ENCODE results near the gene NFIB.

NFIB gene

GRCh38 chr9:14343261-14344031, 29.5 kb upstream of the NFIB start:
- Histone ChIP-seq H3K27ac (ENCODE audit: poor library complexity, severe bottlenecking) (no peak overlapping the region), H3K4me3 (ENCODE audit: severe bottlenecking) (no peak overlapping the region), H3K36me3 (ENCODE audit: low read depth) (no peaks in the 10 kb centered on the region), H3K27me3 (ENCODE audit: insufficient read depth, poor library complexity, severe bottlenecking) (peaks cover 5% of the 10 kb centered on the region), H3K4me1 (ENCODE audit: insufficient read depth, poor library complexity, severe bottlenecking) (no peaks in the 10 kb centered on the region), H3K9me3 (ENCODE audit: severe bottlenecking) (no peaks in the 10 kb centered on the region)
- ATAC-seq (ENCODE audit: low read depth), result no peak
- no peak for TF ChIP-seq CTCF (IDR thresholded peaks at IDR 0.05; ENCODE audit: poor library complexity, severe bottlenecking)
- no peak for DNase-seq (ENCODE audit: low spot score)

GRCh38 chr9:14342736-14343135, 28.8 kb upstream of the NFIB start:
- no peaks in the 10 kb centered on the region for H3K4me1 ChIP-seq (ENCODE audit: insufficient read depth, poor library complexity, severe bottlenecking)
- TF ChIP-seq CTCF (IDR thresholded peaks at IDR 0.05; ENCODE audit: poor library complexity, severe bottlenecking), result no peak
- H3K27me3 ChIP-seq (ENCODE audit: insufficient read depth, poor library complexity, severe bottlenecking), result peaks cover 5% of the 10 kb centered on the region

GRCh38 chr9:14341437-14342122, 27.6 kb upstream of the NFIB start:
- DNase-seq (ENCODE audit: low spot score), result no peak
- ATAC-seq (ENCODE audit: low read depth), result no peak
- TF ChIP-seq CTCF (IDR thresholded peaks at IDR 0.05; ENCODE audit: poor library complexity, severe bottlenecking), result no peak
- peaks cover 2% of the 10 kb centered on the region for H3K27me3 ChIP-seq (ENCODE audit: insufficient read depth, poor library complexity, severe bottlenecking)
- no peak overlapping the region for H3K4me3 ChIP-seq (ENCODE audit: severe bottlenecking)
- no peaks in the 10 kb centered on the region for H3K9me3 ChIP-seq (ENCODE audit: severe bottlenecking)
- no peaks in the 10 kb centered on the region for H3K36me3 ChIP-seq (ENCODE audit: low read depth)
- no peak overlapping the region for H3K27ac ChIP-seq (ENCODE audit: poor library complexity, severe bottlenecking)
- H3K4me1 ChIP-seq (ENCODE audit: insufficient read depth, poor library complexity, severe bottlenecking), result no peaks in the 10 kb centered on the region

More at GRCh38 chr9:14342736-14343135, 28.8 kb upstream of the NFIB start:
- no peak overlapping the region for H3K27ac ChIP-seq (ENCODE audit: poor library complexity, severe bottlenecking)
- no peak overlapping the region for H3K4me3 ChIP-seq (ENCODE audit: severe bottlenecking)
- no peaks in the 10 kb centered on the region for H3K9me3 ChIP-seq (ENCODE audit: severe bottlenecking)
- DNase-seq (ENCODE audit: low spot score) (no peak), ATAC-seq (ENCODE audit: low read depth) (no peak)
- H3K36me3 ChIP-seq (ENCODE audit: low read depth), result no peaks in the 10 kb centered on the region

- H3K27ac ChIP-seq (ENCODE audit: poor library complexity, severe bottlenecking), result no peak overlapping the region
- H3K36me3 ChIP-seq (ENCODE audit: low read depth), result no peaks in the 10 kb centered on the region
- no peaks in the 10 kb centered on the region for H3K27me3 ChIP-seq (ENCODE audit: insufficient read depth, poor library complexity, severe bottlenecking)
- no peaks in the 10 kb centered on the region for H3K4me1 ChIP-seq (ENCODE audit: insufficient read depth, poor library complexity, severe bottlenecking)
- no peaks in the 10 kb centered on the region for H3K9me3 ChIP-seq (ENCODE audit: severe bottlenecking)
- DNase-seq (ENCODE audit: low spot score) (no peak), ATAC-seq (ENCODE audit: low read depth) (no peak)
- H3K4me3 ChIP-seq (ENCODE audit: severe bottlenecking), result no peak overlapping the region
- TF ChIP-seq CTCF (IDR thresholded peaks at IDR 0.05; ENCODE audit: poor library complexity, severe bottlenecking), result no peak
Observed at GRCh38 chr9:14340994-14341393, 27.1 kb upstream of the NFIB start.

Measured in RWPE2 (cell line).